WTC11 (cell line): Measurements from ENCODE around the gene STAB1. TPM values are rescaled to one million over a fixed set of nuclear protein-coding genes. Genes with fewer than 3 reads are reported as not detected.

Experiments used
- ATAC-seq: fragments of 200-7000 bp; cut with Tn5 transposase; 2 replicates; pipeline ENCODE4 v1.10.0; 2021; ENCODE audit warnings: mild to moderate bottlenecking, moderate library complexity
- CTCF ChIA-PET: fragments of 300-600 bp; sonication (Branson Sonifier 250); formaldehyde crosslinking; loops from one replicate; lab custom pipeline; 2021; ENCODE audit warnings: antibody characterized with exemption; lab: Charles Lee
- POLR2A ChIA-PET: fragments of 350-600 bp; sonication (Branson Sonifier 250); formaldehyde crosslinking; loops from one replicate; lab custom pipeline; 2021; ENCODE audit warnings: antibody characterized with exemption; lab: Charles Lee
- DNase-seq: peaks from one replicate; pipeline ENCODE4 v3.0.0; 2021; ENCODE audit warnings: low spot score
- H3K27ac Mint-ChIP-seq: 2 replicates; pipeline ENCODE4 v1.8.0; 2021; ENCODE audit warnings: mixed read lengths
- H3K27me3 Mint-ChIP-seq: 2 replicates; pipeline ENCODE4 v1.8.0; 2021; ENCODE audit warnings: low read depth, mild to moderate bottlenecking, moderate library complexity, mixed read lengths
- H3K36me3 Mint-ChIP-seq: 2 replicates; pipeline ENCODE4 v1.8.0; 2021; ENCODE audit warnings: mixed read lengths
- H3K4me1 Mint-ChIP-seq: 2 replicates; pipeline ENCODE4 v1.8.0; 2022; ENCODE audit warnings: mixed read lengths
- H3K4me3 Mint-ChIP-seq: 2 replicates; pipeline ENCODE4 v1.8.0; 2021; ENCODE audit warnings: mild to moderate bottlenecking, moderate library complexity, mixed read lengths
- H3K9me3 Mint-ChIP-seq: 2 replicates; pipeline ENCODE4 v1.8.0; 2021; ENCODE audit warnings: mixed read lengths
- AR ChIP-seq: fragments of 250-450 bp; sonication (Bioruptor Pico); IDR thresholded peaks from 2 replicates; pipeline ENCODE4 v1.9.0; 2021; ENCODE audit warnings: mild to moderate bottlenecking
- CDX4 ChIP-seq: fragments of 250-450 bp; sonication (Bioruptor Pico); IDR thresholded peaks from 2 replicates; pipeline ENCODE4 v1.9.0; 2021; ENCODE audit warnings: moderate library complexity, mild to moderate bottlenecking, inconsistent platforms, borderline replicate concordance
- CREB1 ChIP-seq: sonication (generic); formaldehyde crosslinking; IDR thresholded peaks from 2 replicates; pipeline ENCODE4 v1.8.0; 2023; ENCODE audit warnings: mild to moderate bottlenecking, missing genetic modification reagents
- E2F4 ChIP-seq: sonication (generic); formaldehyde crosslinking; IDR thresholded peaks from 2 replicates; pipeline ENCODE4 v1.8.1; 2022; ENCODE audit warnings: low read depth, mild to moderate bottlenecking, moderate library complexity, missing genetic modification reagents, borderline replicate concordance
- GABPB1 ChIP-seq: sonication (generic); formaldehyde crosslinking; IDR thresholded peaks from 2 replicates; pipeline ENCODE4 v1.8.1; 2023; ENCODE audit warnings: mild to moderate bottlenecking, missing genetic modification reagents
- MXD4 ChIP-seq: fragments of 250-450 bp; sonication (Bioruptor Pico); IDR thresholded peaks from 2 replicates; pipeline ENCODE4 v1.8.0; 2021; ENCODE audit warnings: mild to moderate bottlenecking, moderate library complexity, borderline replicate concordance
- NR1H2 ChIP-seq: sonication (generic); formaldehyde crosslinking; IDR thresholded peaks from 2 replicates; pipeline ENCODE4 v1.9.0; 2021; ENCODE audit warnings: mild to moderate bottlenecking, moderate library complexity, missing genetic modification reagents
- OVOL2 ChIP-seq: fragments of 250-450 bp; sonication (Bioruptor Pico); IDR thresholded peaks from 2 replicates; pipeline ENCODE4 v1.9.0; 2021; ENCODE audit warnings: mild to moderate bottlenecking, borderline replicate concordance
- PREB ChIP-seq: sonication (generic); formaldehyde crosslinking; IDR thresholded peaks from 2 replicates; pipeline ENCODE4 v1.8.1; 2022; ENCODE audit warnings: mild to moderate bottlenecking, missing genetic modification reagents, moderate library complexity, borderline replicate concordance
- PRRX2 ChIP-seq: fragments of 250-450 bp; sonication (Bioruptor Pico); IDR thresholded peaks from 2 replicates; pipeline ENCODE4 v1.8.0; 2021; ENCODE audit warnings: mild to moderate bottlenecking
- ZMAT4 ChIP-seq: fragments of 250-450 bp; sonication (Bioruptor Pico); IDR thresholded peaks from 2 replicates; pipeline ENCODE4 v1.9.0; 2021; ENCODE audit warnings: mild to moderate bottlenecking
- ZNF423 ChIP-seq: fragments of 250-450 bp; sonication (Bioruptor Pico); IDR thresholded peaks from 2 replicates; pipeline ENCODE4 v2.1.2; 2022; ENCODE audit warnings: mild to moderate bottlenecking, moderate library complexity
- total RNA-seq: library from RNA; stranded (reverse); gene quantifications from 3 replicates; pipeline ENCODE4 v1.2.3, GENCODE V29; 2021
- TF ChIP-seq, protein P1 (sequence below): sonication (generic); formaldehyde crosslinking; IDR thresholded peaks from 2 replicates; pipeline ENCODE4 v1.8.1; 2022; ENCODE audit warnings: missing genetic modification reagents, borderline replicate concordance

STAB1 gene
- total RNA-seq, 1 experiment from 2014 or later: 1.9 TPM

GRCh38 chr3:52458031-52458760 lies 36.9 kb upstream of the STAB1 start:
- CTCF ChIA-PET: interaction anchor here (0.7 to 2.4 kb wide), 3 partner anchors 11 to 46 kb away, joined by 3 to 12 read pairs (median 4); no protein-coding TSS in a partner anchor
- POLR2A ChIA-PET: no interaction called here

More at GRCh38 chr3:52458031-52458760, 36.9 kb upstream of the STAB1 start:
- DNase-seq: no peak
- ATAC-seq: no peak
- no peak overlapping the region for H3K4me3 Mint-ChIP-seq
- TF ChIP-seq AR (CRISPR knock-in tag) (no peak), ZMAT4 (no peak), ZNF423 (CRISPR knock-in tag) (no peak), GABPB1 (CRISPR knock-in tag) (no peak), NR1H2 (CRISPR knock-in tag) (no peak), CREB1 (CRISPR knock-in tag) (no peak), PREB (CRISPR knock-in tag) (no peak), PRRX2 (CRISPR knock-in tag) (no peak), MXD4 (CRISPR knock-in tag) (no peak), CDX4 (CRISPR knock-in tag) (no peak), OVOL2 (CRISPR knock-in tag) (no peak), E2F4 (no peak)
- TF ChIP-seq, protein P1, sequence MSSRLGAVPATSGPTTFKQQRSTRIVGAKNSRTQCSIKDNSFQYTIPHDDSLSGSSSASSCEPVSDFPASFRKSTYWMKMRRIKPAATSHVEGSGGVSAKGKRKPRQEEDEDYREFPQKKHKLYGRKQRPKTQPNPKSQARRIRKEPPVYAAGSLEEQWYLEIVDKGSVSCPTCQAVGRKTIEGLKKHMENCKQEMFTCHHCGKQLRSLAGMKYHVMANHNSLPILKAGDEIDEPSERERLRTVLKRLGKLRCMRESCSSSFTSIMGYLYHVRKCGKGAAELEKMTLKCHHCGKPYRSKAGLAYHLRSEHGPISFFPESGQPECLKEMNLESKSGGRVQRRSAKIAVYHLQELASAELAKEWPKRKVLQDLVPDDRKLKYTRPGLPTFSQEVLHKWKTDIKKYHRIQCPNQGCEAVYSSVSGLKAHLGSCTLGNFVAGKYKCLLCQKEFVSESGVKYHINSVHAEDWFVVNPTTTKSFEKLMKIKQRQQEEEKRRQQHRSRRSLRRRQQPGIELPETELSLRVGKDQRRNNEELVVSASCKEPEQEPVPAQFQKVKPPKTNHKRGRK (CRISPR knock-in tag): no peak
- no peaks in the 10 kb centered on the region for H3K9me3 Mint-ChIP-seq
- H3K36me3 Mint-ChIP-seq: peaks cover 43% of the 10 kb centered on the region
- no peaks in the 10 kb centered on the region; the same call in 1 of the 2 replicates for H3K27me3 Mint-ChIP-seq
- H3K27ac Mint-ChIP-seq: peak overlapping the region; percentile 33; the same call in 1 of the 2 replicates
- peaks cover 28% of the 10 kb centered on the region for H3K4me1 Mint-ChIP-seq
